ENCODE data around the gene COMT.
A peak's percentile ranks its signal among the peaks of the same experiment; 100 is the strongest.

The COMT gene

DNA sequence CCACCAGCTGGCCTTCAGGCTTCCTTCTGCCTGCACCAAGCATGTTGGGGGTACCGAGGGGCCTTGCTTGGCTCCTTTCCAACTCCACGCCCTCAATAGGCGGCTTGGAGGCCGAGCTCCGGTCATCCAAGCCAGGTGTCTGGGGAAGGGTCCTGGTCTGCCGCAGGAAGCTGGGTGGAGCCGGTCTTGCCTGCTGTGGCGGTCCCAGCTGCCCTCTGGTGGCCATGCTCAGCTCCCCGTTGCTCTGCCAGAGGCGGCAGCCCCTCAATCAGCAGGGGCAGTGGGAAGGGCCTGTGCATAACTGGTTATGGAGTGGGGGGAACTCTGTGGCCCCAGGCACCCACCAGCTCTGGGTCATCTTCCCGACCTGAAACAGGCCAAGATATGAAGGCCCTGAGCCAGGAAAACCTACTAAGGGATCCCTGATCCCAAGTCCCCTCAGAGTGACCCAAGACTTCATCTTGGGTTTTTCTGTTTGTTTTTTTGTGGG, 71.9 kb downstream of the COMT start:
- peak; percentile 33 for DNase-seq

DNA sequence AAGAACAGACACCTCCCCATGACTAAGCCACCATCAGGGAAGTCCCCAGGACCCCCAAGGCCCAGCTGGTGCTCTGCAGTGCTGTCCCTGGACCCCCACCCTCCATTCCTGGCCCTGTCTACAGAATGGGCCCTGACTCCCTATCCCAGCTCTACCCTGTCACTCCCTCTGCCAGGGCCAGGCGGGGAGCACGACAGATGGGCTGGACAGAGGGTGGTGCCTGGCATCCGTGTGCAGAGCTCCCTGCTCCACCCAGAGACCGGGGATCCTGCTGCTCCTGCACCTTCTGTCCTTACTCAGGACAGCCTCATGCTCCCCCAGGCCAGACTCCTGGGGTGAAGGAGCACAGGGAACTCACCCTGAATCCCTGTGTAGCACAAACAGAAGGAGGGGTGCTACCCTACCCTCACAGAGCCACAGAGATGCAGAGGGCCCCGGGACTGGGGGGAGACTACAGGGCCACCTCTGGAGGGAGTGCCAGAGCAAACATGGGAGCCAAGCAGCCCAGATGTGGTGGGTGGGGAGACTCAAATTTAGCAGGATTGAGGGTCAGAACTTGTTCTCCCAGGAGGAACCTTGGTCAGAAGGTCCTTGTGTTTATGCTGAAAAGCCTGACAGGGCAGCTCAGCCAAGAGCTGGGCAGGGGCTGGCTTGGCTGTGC, 73.1 kb downstream of the COMT start:
- DNase-seq, result no peak

- no peak for DNase-seq
Measured at GRCh38 chr22:20015187-20015625, 73.6 kb downstream of the COMT start.

DNA sequence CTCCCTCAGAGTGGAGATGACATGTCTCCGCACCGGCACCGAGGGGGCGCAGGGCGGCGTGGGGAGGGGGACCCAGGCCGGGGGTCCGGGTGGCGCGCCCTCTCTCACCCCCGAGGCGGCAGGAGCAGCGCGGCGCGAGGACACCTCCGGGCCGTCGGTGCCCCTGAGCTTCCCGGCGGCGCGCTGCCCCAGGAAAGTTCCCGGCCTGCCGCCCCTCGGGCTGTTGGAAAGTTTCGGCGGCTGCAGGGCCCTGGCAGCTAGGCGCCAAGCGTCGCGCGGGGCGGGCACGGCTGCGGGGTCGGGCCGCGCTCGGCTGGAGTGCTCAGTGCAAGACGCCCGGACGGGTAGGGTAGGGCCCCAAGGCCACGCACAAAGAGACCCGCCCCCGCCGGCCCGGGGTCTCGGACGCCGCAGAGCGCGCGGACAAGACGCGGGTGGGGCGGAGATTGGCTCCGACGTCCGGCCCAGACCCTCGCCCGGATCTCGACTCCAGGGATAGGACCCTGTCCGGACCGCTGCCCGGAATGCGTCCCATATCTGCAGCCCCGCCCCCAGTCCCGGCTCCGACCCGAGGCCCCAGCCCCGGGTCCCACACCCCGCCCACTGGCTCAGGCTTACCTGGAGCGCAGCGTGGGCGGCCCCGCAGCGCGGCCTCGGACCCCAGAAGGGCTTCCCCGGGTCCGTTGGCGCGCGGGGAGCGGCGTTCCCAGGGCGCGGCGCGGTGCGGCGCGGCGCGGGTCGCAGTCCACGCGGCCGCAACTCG, 74.6 kb downstream of the COMT start:
- DNase-seq, result no peak

GRCh38 chr22:20016734-20017621, 75.4 kb downstream of the COMT start, which contains the start of gene ARVCF:
ARVCF (minus strand) TSS chr22:20016823; CDS start chr22:19990794, 26,029 bp downstream.
- peak; percentile 85 for DNase-seq

- no peak for DNase-seq
Measured at GRCh38 chr22:20017622-20017958, 76.0 kb downstream of the COMT start.

DNA sequence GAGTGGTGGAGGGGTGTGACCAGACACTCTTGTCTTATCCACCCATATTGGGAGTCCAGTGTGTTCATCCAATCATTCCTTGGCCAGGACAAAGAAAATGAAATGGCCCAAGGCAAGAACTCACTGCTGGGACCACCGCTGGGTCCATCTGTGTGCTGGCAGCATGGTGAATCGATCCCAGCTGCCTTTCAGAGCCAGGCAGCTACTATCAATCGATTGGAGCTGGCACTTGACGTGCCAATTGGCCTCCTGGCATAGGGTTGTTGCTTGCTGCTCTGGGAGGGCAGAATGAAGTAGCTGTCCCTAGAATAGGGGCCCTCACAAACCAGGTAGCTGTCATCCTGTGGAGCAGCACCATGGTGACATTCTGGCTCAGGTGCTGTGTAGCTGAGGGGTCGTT, 76.4 kb downstream of the COMT start:
- DNase-seq, result no peak

All from fibroblast of skin of abdomen (primary cell).